ENCODE measurements around the gene B3GALNT2.

B3GALNT2 gene

DNA sequence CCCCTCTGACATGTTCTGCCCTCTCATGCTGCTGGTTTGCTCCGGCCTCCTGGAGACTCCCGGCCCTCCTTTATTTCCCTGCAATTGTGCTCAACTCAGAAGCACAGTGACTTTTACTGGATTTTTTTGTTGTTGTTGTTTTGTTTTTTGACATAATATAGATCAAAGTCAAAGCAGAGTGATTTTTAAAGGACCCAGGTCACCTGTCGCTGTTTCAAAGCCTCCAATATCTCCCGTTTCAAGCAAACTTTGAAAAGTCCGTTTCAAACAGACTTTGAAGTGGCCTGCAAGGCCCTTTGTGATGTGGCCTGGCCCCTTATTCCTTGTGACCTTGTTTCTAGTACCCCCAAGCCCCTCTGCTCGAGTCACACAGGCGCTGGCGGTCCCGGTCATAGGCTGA, 78.9 kb downstream of the B3GALNT2 start:
- no peak for TF ChIP-seq EZH2 (optimal IDR thresholded peaks at IDR 0.05; ENCODE audit: low read depth, low read length)
- TF ChIP-seq, protein P1, sequence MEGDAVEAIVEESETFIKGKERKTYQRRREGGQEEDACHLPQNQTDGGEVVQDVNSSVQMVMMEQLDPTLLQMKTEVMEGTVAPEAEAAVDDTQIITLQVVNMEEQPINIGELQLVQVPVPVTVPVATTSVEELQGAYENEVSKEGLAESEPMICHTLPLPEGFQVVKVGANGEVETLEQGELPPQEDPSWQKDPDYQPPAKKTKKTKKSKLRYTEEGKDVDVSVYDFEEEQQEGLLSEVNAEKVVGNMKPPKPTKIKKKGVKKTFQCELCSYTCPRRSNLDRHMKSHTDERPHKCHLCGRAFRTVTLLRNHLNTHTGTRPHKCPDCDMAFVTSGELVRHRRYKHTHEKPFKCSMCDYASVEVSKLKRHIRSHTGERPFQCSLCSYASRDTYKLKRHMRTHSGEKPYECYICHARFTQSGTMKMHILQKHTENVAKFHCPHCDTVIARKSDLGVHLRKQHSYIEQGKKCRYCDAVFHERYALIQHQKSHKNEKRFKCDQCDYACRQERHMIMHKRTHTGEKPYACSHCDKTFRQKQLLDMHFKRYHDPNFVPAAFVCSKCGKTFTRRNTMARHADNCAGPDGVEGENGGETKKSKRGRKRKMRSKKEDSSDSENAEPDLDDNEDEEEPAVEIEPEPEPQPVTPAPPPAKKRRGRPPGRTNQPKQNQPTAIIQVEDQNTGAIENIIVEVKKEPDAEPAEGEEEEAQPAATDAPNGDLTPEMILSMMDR (IDR thresholded peaks at IDR 0.05; ENCODE audit: low read length): no peak
- no peak for TF ChIP-seq EZH2phosphoT487 (IDR thresholded peaks at IDR 0.05; ENCODE audit: low read length)
- no peaks in the 10 kb centered on the region for H3K4me1 ChIP-seq (ENCODE audit: low read length)
- H3K36me3 ChIP-seq (replicated peaks; ENCODE audit: insufficient read depth, low read length): no peaks in the 10 kb centered on the region
- H3K27me3 ChIP-seq (replicated peaks; ENCODE audit: insufficient read depth, low read length): no peaks in the 10 kb centered on the region
- H3K4me3 ChIP-seq (ENCODE audit: low read length): no peak overlapping the region
- no peak overlapping the region for H3K27ac ChIP-seq (ENCODE audit: low read length)
- no peaks in the 10 kb centered on the region for H3F3A ChIP-seq (ENCODE audit: insufficient read depth, low read length)
- H3K9me2 ChIP-seq (replicated peaks; ENCODE audit: insufficient read depth, low read length): no peaks in the 10 kb centered on the region
- no peak overlapping the region for H2AFZ ChIP-seq (ENCODE audit: low read length)
- no peak overlapping the region for H3K9ac ChIP-seq (ENCODE audit: low read length)
- no peak for DNase-seq
- no peaks in the 10 kb centered on the region for H3K79me2 ChIP-seq (ENCODE audit: low read length)
- no peaks in the 10 kb centered on the region for H4K20me1 ChIP-seq (ENCODE audit: insufficient read depth, low read length)
- no peaks in the 10 kb centered on the region for H3K9me3 ChIP-seq (replicated peaks; ENCODE audit: insufficient read depth, low read length)
- H3K4me2 ChIP-seq (ENCODE audit: low read depth, low read length): no peak overlapping the region

DNA sequence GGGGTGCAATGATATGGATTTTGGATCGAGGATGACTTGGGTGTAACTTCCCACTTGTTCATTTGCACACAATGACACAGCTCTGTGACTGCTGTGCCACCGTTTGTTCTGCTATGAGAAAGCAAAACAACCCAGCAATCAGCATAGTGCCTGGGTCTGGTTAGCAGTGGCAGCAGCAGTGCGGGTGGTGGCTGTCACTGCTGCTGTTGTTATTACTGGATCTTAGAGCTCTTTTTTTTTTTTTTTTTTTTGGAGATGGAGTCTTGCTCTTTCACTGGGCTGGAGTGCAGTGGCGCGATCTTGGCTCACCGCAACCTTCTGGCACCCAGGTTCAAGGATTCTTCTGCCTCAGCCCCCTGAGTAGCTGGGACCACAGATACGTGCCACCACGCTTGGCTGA, 80.2 kb downstream of the B3GALNT2 start:
- H3K4me3 ChIP-seq (ENCODE audit: low read length): no peak overlapping the region
- no peak overlapping the region for H3K9ac ChIP-seq (ENCODE audit: low read length)
- no peaks in the 10 kb centered on the region for H3K4me1 ChIP-seq (ENCODE audit: low read length)
- no peaks in the 10 kb centered on the region for H3K9me3 ChIP-seq (replicated peaks; ENCODE audit: insufficient read depth, low read length)
- no peaks in the 10 kb centered on the region for H4K20me1 ChIP-seq (ENCODE audit: insufficient read depth, low read length)
- H3K27ac ChIP-seq (ENCODE audit: low read length): no peak overlapping the region
- no peaks in the 10 kb centered on the region for H3K79me2 ChIP-seq (ENCODE audit: low read length)
- no peaks in the 10 kb centered on the region for H3F3A ChIP-seq (ENCODE audit: insufficient read depth, low read length)
- no peak for DNase-seq
- H3K27me3 ChIP-seq (replicated peaks; ENCODE audit: insufficient read depth, low read length): no peaks in the 10 kb centered on the region
- no peak overlapping the region for H2AFZ ChIP-seq (ENCODE audit: low read length)
- TF ChIP-seq EZH2phosphoT487 (IDR thresholded peaks at IDR 0.05; ENCODE audit: low read length) (no peak), EZH2 (optimal IDR thresholded peaks at IDR 0.05; ENCODE audit: low read depth, low read length) (no peak)
- TF ChIP-seq, protein P1 (IDR thresholded peaks at IDR 0.05; ENCODE audit: low read length): no peak
- H3K9me2 ChIP-seq (replicated peaks; ENCODE audit: insufficient read depth, low read length): no peaks in the 10 kb centered on the region
- H3K36me3 ChIP-seq (replicated peaks; ENCODE audit: insufficient read depth, low read length): no peaks in the 10 kb centered on the region
- no peak overlapping the region for H3K4me2 ChIP-seq (ENCODE audit: low read depth, low read length)

DNA sequence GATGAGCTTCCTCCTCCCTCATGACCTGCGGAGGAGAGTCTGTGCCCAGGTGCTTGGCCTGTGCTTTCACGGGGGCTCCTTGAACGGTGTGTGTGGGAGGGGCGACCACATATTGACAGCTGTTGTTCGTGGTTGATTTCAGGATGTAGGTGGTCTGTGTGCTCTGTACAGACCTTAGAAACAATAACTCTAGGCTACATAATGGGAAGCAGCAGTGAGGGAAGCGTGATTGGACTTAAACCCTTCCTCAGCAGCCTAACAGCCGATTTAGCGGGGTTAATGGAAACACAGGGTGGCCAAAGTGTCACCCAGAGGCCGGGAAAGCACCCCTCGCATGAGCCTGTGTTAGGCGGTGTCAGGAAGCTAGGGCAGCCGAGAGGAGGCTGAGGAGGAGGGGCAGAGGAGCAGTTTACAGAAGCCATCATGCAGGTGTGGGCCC, 81.0 kb downstream of the B3GALNT2 start:
- H2AFZ ChIP-seq (ENCODE audit: low read length): no peak overlapping the region
- H3K9me2 ChIP-seq (replicated peaks; ENCODE audit: insufficient read depth, low read length): no peaks in the 10 kb centered on the region
- H3K9ac ChIP-seq (ENCODE audit: low read length): no peak overlapping the region
- no peaks in the 10 kb centered on the region for H3K36me3 ChIP-seq (replicated peaks; ENCODE audit: insufficient read depth, low read length)
- TF ChIP-seq EZH2 (optimal IDR thresholded peaks at IDR 0.05; ENCODE audit: low read depth, low read length) (no peak), EZH2phosphoT487 (IDR thresholded peaks at IDR 0.05; ENCODE audit: low read length) (no peak)
- TF ChIP-seq, protein P1 (IDR thresholded peaks at IDR 0.05; ENCODE audit: low read length): no peak
- no peaks in the 10 kb centered on the region for H3K27me3 ChIP-seq (replicated peaks; ENCODE audit: insufficient read depth, low read length)
- H3K79me2 ChIP-seq (ENCODE audit: low read length): 0 out of 2 replicates have a peak, but pooled peaks cover 3% of the 10 kb centered on the region
- no peak overlapping the region for H3K4me2 ChIP-seq (ENCODE audit: low read depth, low read length)
- DNase-seq: no peak
- no peaks in the 10 kb centered on the region for H3F3A ChIP-seq (ENCODE audit: insufficient read depth, low read length)
- no peak overlapping the region for H3K4me3 ChIP-seq (ENCODE audit: low read length)
- no peaks in the 10 kb centered on the region for H4K20me1 ChIP-seq (ENCODE audit: insufficient read depth, low read length)
- no peaks in the 10 kb centered on the region for H3K9me3 ChIP-seq (replicated peaks; ENCODE audit: insufficient read depth, low read length)
- no peaks in the 10 kb centered on the region for H3K4me1 ChIP-seq (ENCODE audit: low read length)
- no peak overlapping the region for H3K27ac ChIP-seq (ENCODE audit: low read length)
